ENCODE data around the gene TYMS.

Gene TYMS

GRCh38 chr18:649341-649740 lies 8.1 kb upstream of the TYMS start:
- no peak for DNase-seq

- DNase-seq: no peak
Observed at GRCh38 chr18:650428-650858, 7.0 kb upstream of the TYMS start.

- DNase-seq: no peak
Observed at GRCh38 chr18:652131-652530, 5.3 kb upstream of the TYMS start.

- no peak for DNase-seq
Observed at GRCh38 chr18:653512-653911, 3.9 kb upstream of the TYMS start.

- no peak for DNase-seq
Observed at GRCh38 chr18:654601-655000, 2.9 kb upstream of the TYMS start.

GRCh38 chr18:655445-655844 lies 2.0 kb upstream of the TYMS start:
- no peak for DNase-seq

GRCh38 chr18:658001-658946 lies 821 bp downstream of the TYMS start:
- peak; percentile 87 for DNase-seq

GRCh38 chr18:658947-659533 lies 1.6 kb downstream of the TYMS start:
- no peak for DNase-seq

GRCh38 chr18:659597-659996 lies 2.1 kb downstream of the TYMS start:
- DNase-seq: no peak

- DNase-seq: no peak
Observed at GRCh38 chr18:662197-662596, 4.7 kb downstream of the TYMS start.

GRCh38 chr18:666177-666576 lies 8.7 kb downstream of the TYMS start:
- no peak for DNase-seq

GRCh38 chr18:666628-667027 lies 9.2 kb downstream of the TYMS start:
- DNase-seq: no peak

GRCh38 chr18:668260-668659 lies 10.8 kb downstream of the TYMS start:
- no peak for DNase-seq

- no peak for DNase-seq
Observed at GRCh38 chr18:669077-669476, 11.6 kb downstream of the TYMS start.

- DNase-seq: no peak
Observed at GRCh38 chr18:670522-670921, 13.1 kb downstream of the TYMS start.

- DNase-seq: no peak
Observed at GRCh38 chr18:671405-671804, 14.0 kb downstream of the TYMS start.

- DNase-seq: no peak
Observed at GRCh38 chr18:673317-673716, 15.9 kb downstream of the TYMS start.

- DNase-seq: no peak
Observed at GRCh38 chr18:673769-674168, 16.3 kb downstream of the TYMS start.

- no peak for DNase-seq
Observed at GRCh38 chr18:675307-675706, 17.9 kb downstream of the TYMS start.

- DNase-seq: no peak
Observed at GRCh38 chr18:676069-676468, 18.6 kb downstream of the TYMS start.

GRCh38 chr18:676736-677135 lies 19.3 kb downstream of the TYMS start:
- no peak for DNase-seq

GRCh38 chr18:677145-677544 lies 19.7 kb downstream of the TYMS start:
- no peak for DNase-seq

- DNase-seq: no peak
Observed at GRCh38 chr18:677951-678381, 20.5 kb downstream of the TYMS start.

GRCh38 chr18:678482-679182 lies 21.2 kb downstream of the TYMS start:
- DNase-seq: no peak

All from midbrain (tissue), 1 donor.